Caco-2 (cell line): ENCODE data around the gene PAPOLB. TPM values are rescaled to one million over a fixed set of nuclear protein-coding genes. Genes with fewer than 3 reads are reported as not detected.

ENCODE experiments used
- BruUV-seq: library from RNA; stranded (reverse); fragments of 400-500 nt; replicated peaks from 2 replicates; lab custom pipeline; 2021; lab: Mats Ljungman, UMichigan
- CTCF ChIA-PET: fragments of 300-600 bp; sonication (Branson Sonifier 250); formaldehyde crosslinking; loops from one replicate; lab custom pipeline; 2022; ENCODE audit warnings: antibody characterized with exemption; lab: Charles Lee
- POLR2A ChIA-PET: fragments of 300-600 bp; sonication (Branson Sonifier 250); formaldehyde crosslinking; loops from one replicate; lab custom pipeline; 2022; ENCODE audit warnings: antibody characterized with exemption; lab: Charles Lee
- DNase-seq, 2 experiments: peaks; one replicate each; pipeline versions ENCODE4 v3.0.0 to v3.0.0-alpha.2; 2020 to 2022
- H3K27me3 ChIP-seq: replicated peaks from 2 replicates; pipeline ENCODE4 v1.6.0; 2011; ENCODE audit warnings: low read length; ENCODE audit not compliant: control insufficient read depth, insufficient read depth
- H3K36me3 ChIP-seq: 2 replicates; pipeline ENCODE4 v1.5.1; 2011; ENCODE audit warnings: low read length; ENCODE audit not compliant: control insufficient read depth, insufficient read depth
- H3K4me1 ChIP-seq: fragments of 250-450 bp; sonication (Bioruptor Pico); 2 replicates; pipeline ENCODE4 v1.5.1; 2020; ENCODE audit warnings: mild to moderate bottlenecking
- H3K4me3 ChIP-seq: 2 replicates; pipeline ENCODE4 v1.5.1; 2011; ENCODE audit warnings: low read depth, mild to moderate bottlenecking, control low read depth, low read length
- H3K9me3 ChIP-seq: fragments of 250-450 bp; sonication (Bioruptor Pico); 2 replicates; pipeline ENCODE4 v1.5.1; 2020; ENCODE audit warnings: mild to moderate bottlenecking, moderate library complexity
- H3K27ac Mint-ChIP-seq: one replicate; pipeline ENCODE4 v1.8.0; 2022; ENCODE audit warnings: mixed read lengths; ENCODE audit not compliant: unreplicated experiment
- H3K27me3 Mint-ChIP-seq: one replicate; pipeline ENCODE4 v1.8.0; 2022; ENCODE audit warnings: mixed read lengths; ENCODE audit not compliant: insufficient read depth, unreplicated experiment
- H3K36me3 Mint-ChIP-seq: one replicate; pipeline ENCODE4 v1.8.0; 2022; ENCODE audit warnings: mild to moderate bottlenecking, mixed read lengths; ENCODE audit not compliant: insufficient read depth, unreplicated experiment
- H3K4me1 Mint-ChIP-seq: one replicate; pipeline ENCODE4 v1.8.0; 2022; ENCODE audit warnings: low read depth, mixed read lengths; ENCODE audit not compliant: unreplicated experiment
- H3K4me3 Mint-ChIP-seq: one replicate; pipeline ENCODE4 v1.8.0; 2022; ENCODE audit warnings: mild to moderate bottlenecking, moderate library complexity, mixed read lengths; ENCODE audit not compliant: unreplicated experiment
- H3K9me3 Mint-ChIP-seq: one replicate; pipeline ENCODE4 v1.8.0; 2022; ENCODE audit warnings: mixed read lengths; ENCODE audit not compliant: unreplicated experiment
- CTCF ChIP-seq, 2 experiments: fragments of 200-600 bp in 1 of 2; IDR thresholded peaks; 1 replicate in 1 of 2; 2 replicates in 1 of 2; pipeline versions ENCODE4 v1.5.1 to v1.8.0; 2011 to 2022; ENCODE audit warnings: antibody characterized with exemption in 1 of 2, control low read depth in 1 of 2, inconsistent platforms in 1 of 2, low read depth in 1 of 2, low read length in 1 of 2, mild to moderate bottlenecking in 1 of 2, moderate library complexity in 1 of 2; ENCODE audit not compliant: insufficient read depth in 1 of 2, severe bottlenecking in 1 of 2, unreplicated experiment in 1 of 2
- intact Hi-C: fragments of 100-400 bp; cut with micrococcal nuclease; formaldehyde crosslinking; loops from one replicate; pipeline ENCODE4 v1.10.0; 2022; ENCODE audit not compliant: unreplicated experiment
- total RNA-seq: library from RNA; stranded (reverse); gene quantifications from 2 replicates; pipeline ENCODE4 v1.2.3, GENCODE V29; 2022

PAPOLB gene
- total RNA-seq, 1 experiment from 2014 or later: not detected

- no peak for DNase-seq
- no peaks in the 10 kb centered on the region for H3K9me3 ChIP-seq
- CTCF ChIA-PET: no interaction called here
- no peaks in the 10 kb centered on the region for H3K4me1 Mint-ChIP-seq
- peaks cover 20% of the 10 kb centered on the region for H3K27me3 Mint-ChIP-seq
- peaks cover 13% of the 10 kb centered on the region for H3K9me3 Mint-ChIP-seq
- H3K27me3 ChIP-seq: no peaks in the 10 kb centered on the region; the same call in 1 of the 2 replicates
- TF ChIP-seq CTCF (IDR thresholded peaks at IDR 0.05; ENCODE audit: insufficient read depth in 1 of 2, low read depth in 1 of 2, low read length in 1 of 2, severe bottlenecking in 1 of 2, unreplicated experiment in 1 of 2): no peak
- POLR2A ChIA-PET: interaction anchor here (0.6 kb wide), 1 partner anchor 430 kb away, joined by 6 read pairs; no protein-coding TSS in a partner anchor
- no peak overlapping the region for H3K4me3 Mint-ChIP-seq
- no peaks in the 10 kb centered on the region for H3K36me3 ChIP-seq
- H3K36me3 Mint-ChIP-seq: no peaks in the 10 kb centered on the region
- H3K4me1 ChIP-seq: no peaks in the 10 kb centered on the region
- intact Hi-C loops: no loop called here
- no TSS peak for BruUV-seq
- H3K4me3 ChIP-seq: no peak overlapping the region
- H3K27ac Mint-ChIP-seq: no peak overlapping the region
These were observed 52.7 kb downstream of the PAPOLB start for GRCh38 chr7:4809091-4809591.

- H3K9me3 Mint-ChIP-seq: peaks cover 13% of the 10 kb centered on the region
- H3K27ac Mint-ChIP-seq: no peak overlapping the region
- no peaks in the 10 kb centered on the region for H3K36me3 ChIP-seq
- no peaks in the 10 kb centered on the region for H3K36me3 Mint-ChIP-seq
- intact Hi-C loops: no loop called here
- no peak for TF ChIP-seq CTCF (IDR thresholded peaks at IDR 0.05; ENCODE audit: insufficient read depth in 1 of 2, low read depth in 1 of 2, low read length in 1 of 2, severe bottlenecking in 1 of 2, unreplicated experiment in 1 of 2)
- no peak overlapping the region for H3K4me3 ChIP-seq
- BruUV-seq: no TSS peak
- H3K27me3 ChIP-seq: no peaks in the 10 kb centered on the region; the same call in 1 of the 2 replicates
- no peaks in the 10 kb centered on the region for H3K4me1 Mint-ChIP-seq
- POLR2A ChIA-PET: interaction anchor here (0.6 to 0.7 kb wide), 2 partner anchors 12 to 69 kb away, joined by 4 to 7 read pairs; no protein-coding TSS in a partner anchor
- no peak for DNase-seq
- no peaks in the 10 kb centered on the region for H3K9me3 ChIP-seq
- H3K27me3 Mint-ChIP-seq: peaks cover 18% of the 10 kb centered on the region
- CTCF ChIA-PET: no interaction called here
- no peaks in the 10 kb centered on the region for H3K4me1 ChIP-seq
- no peak overlapping the region for H3K4me3 Mint-ChIP-seq
These were observed 53.3 kb downstream of the PAPOLB start for GRCh38 chr7:4808565-4808964.

- no peak overlapping the region for H3K4me3 ChIP-seq
- intact Hi-C loops: no loop called here
- H3K27me3 Mint-ChIP-seq: peaks cover 12% of the 10 kb centered on the region
- BruUV-seq: no TSS peak
- H3K36me3 ChIP-seq: no peaks in the 10 kb centered on the region
- H3K4me3 Mint-ChIP-seq: no peak overlapping the region
- ChIA-PET CTCF (no interaction called here), POLR2A (interaction anchor here (0.6 to 0.7 kb wide), 2 partner anchors 11 to 69 kb away, joined by 4 to 7 read pairs; no protein-coding TSS in a partner anchor)
- TF ChIP-seq CTCF (IDR thresholded peaks at IDR 0.05; ENCODE audit: insufficient read depth in 1 of 2, low read depth in 1 of 2, low read length in 1 of 2, severe bottlenecking in 1 of 2, unreplicated experiment in 1 of 2): no peak
- H3K9me3 Mint-ChIP-seq: peaks cover 9% of the 10 kb centered on the region
- H3K9me3 ChIP-seq: no peaks in the 10 kb centered on the region
- H3K4me1 Mint-ChIP-seq: no peaks in the 10 kb centered on the region
- H3K36me3 Mint-ChIP-seq: no peaks in the 10 kb centered on the region
- no peaks in the 10 kb centered on the region; the same call in 1 of the 2 replicates for H3K27me3 ChIP-seq
- no peak for DNase-seq
- H3K27ac Mint-ChIP-seq: no peak overlapping the region
- no peaks in the 10 kb centered on the region for H3K4me1 ChIP-seq
These were observed 53.8 kb downstream of the PAPOLB start for GRCh38 chr7:4808026-4808425.

Other genes with a start within 250 kb of the PAPOLB start
- 50.8 and 51.2 TPM in 2 replicates for gene FOXK1, start 179.7 kb downstream of the PAPOLB start, total RNA-seq
- 64.7 and 66.8 TPM in 2 replicates for gene AP5Z1, start 86.4 kb downstream of the PAPOLB start, total RNA-seq
- gene RADIL, start 21.7 kb upstream of the PAPOLB start, total RNA-seq: not detected in 2 replicates
- gene MMD2, start 97.2 kb upstream of the PAPOLB start, total RNA-seq: not detected in 2 replicates
- 16.0 and 16.1 TPM in 2 replicates for gene RBAK, start 183.8 kb upstream of the PAPOLB start, total RNA-seq